Fibroblast of upper back skin (primary cell): Measurements from ENCODE around the gene HMMR.
"Not testable (repeated sequence)": the region's sequence is repeated elsewhere in the genome, so short reads cannot be mapped to it uniquely, and the experiment has no call there.

Experiments
- DNase-seq: peaks from one replicate; pipeline ENCODE4 v3.0.0-alpha.2; 2013

The HMMR gene

GRCh38 chr5:163506726-163507125, 46.3 kb downstream of the HMMR start:
- DNase-seq = peak; percentile 31

DNA sequence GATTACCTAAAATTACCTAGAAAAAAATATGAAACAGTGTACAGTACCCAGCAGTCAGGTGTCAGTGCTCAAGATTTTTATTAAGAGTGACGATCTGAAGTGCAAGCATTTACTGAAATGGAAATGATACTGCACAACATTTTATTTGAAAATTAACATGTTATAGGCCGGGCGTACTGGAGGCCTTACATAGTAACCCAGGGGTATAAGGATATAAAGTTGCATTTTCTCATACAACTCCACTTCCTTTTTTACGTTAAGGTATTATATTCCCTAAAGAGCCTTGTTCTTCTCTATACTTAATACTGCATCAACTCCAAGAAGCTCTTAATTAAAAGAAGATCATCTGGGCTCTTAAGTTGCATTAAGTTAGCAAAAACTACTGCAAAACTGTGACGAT, 48.3 kb downstream of the HMMR start:
- DNase-seq = no peak

DNA sequence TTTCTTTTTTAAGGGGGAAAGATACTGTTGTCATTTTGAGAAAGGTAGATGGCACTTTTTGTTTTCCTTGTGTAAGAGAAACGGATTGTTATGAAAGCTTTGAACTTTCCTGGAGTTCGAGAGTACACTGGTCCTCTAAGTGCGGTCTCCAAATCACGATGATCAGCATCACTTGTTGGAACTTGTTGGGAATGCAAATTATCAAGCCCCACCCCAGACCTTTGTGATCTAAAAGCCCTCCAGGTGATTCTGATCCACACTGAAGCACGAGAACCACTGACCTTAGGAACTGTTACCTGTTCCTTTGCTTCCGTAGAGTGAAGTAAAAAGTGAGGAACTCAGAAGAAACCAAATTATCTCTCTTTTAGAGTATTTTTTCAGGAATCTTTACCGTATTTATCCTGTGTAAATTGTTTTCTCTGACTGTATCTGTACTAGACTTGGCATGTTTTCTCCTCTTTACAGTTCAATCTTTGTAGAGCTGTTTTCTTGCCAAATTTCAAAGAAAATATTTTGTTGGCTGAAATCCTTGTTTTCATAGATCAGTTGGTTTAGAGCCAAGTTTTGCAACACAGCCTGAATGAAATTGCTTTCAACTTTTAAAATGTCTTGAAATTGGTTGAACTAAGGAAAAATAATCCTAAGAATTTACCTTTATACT, 49.0 kb downstream of the HMMR start:
- DNase-seq = peak; percentile 69

GRCh38 chr5:163512526-163512925, 52.1 kb downstream of the HMMR start:
- DNase-seq = no peak

DNA sequence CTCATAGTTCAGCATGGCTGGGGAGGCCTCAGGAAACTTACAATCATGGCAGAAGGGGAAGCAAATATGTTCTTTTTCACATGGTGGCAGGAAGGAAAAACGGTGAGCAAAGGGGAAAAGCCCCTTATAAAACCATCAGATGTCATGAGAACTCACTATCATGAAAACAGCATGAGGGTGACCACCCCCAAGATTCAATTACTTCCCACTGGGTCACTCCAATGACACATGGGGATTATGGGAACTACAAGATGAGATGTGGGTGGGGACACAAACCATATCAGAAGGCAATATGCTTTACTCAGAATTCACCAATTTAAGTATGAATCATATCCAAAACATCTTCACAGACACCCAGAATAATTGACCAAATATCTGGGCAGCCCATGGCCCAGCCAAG, 64.7 kb downstream of the HMMR start:
- DNase-seq = no peak

DNA sequence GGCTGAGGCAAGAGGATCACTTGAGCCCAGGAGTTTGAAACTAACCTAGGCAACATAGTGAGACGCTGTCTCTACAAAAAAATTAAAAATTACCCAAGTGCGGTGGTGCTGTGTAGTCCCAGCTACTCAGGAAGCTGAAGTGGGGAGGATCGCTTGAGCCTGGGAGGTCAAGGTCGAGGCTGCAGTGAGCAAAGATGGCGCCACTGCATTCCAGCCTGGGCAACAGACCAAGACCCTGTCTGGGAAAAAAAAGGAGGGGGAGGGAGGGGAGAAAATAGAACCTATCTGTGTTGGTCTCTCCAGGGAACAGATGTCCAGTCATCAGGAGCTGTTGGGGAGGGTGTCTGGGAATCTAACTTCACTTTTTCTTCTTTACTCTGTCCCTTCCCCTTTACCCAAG, 69.3 kb downstream of the HMMR start:
- DNase-seq = no peak

DNA sequence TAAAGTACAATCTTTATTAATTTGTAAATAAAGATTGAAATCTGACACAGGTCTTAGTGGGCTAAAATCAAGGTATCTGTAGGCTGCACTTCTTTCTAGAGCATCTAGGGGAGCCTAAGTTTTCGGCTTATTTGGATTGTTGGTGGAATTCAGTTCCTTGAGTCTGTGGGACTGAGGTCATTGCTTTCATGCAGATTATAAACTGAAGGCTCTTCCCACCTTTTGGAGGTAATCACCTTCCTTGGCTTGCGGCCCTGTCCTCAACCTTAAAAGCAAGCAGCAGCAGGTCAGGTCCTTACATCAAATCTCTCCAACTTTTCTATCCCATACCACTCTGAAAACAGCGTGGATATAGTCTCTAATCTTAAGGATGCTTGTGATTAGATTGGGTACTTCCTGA, 70.8 kb downstream of the HMMR start:
- no peak for DNase-seq

- DNase-seq = no peak
Measured at GRCh38 chr5:163532171-163533084, 72.0 kb downstream of the HMMR start.

- DNase-seq = no peak
Measured at GRCh38 chr5:163533223-163533622, 72.8 kb downstream of the HMMR start.

- no peak for DNase-seq
Measured at GRCh38 chr5:163534492-163535094, 74.2 kb downstream of the HMMR start.

- DNase-seq = no peak
Measured at GRCh38 chr5:163535290-163535689, 74.9 kb downstream of the HMMR start.

- not testable (repeated sequence) for DNase-seq
Measured at GRCh38 chr5:163536442-163536841, 76.0 kb downstream of the HMMR start.

DNA sequence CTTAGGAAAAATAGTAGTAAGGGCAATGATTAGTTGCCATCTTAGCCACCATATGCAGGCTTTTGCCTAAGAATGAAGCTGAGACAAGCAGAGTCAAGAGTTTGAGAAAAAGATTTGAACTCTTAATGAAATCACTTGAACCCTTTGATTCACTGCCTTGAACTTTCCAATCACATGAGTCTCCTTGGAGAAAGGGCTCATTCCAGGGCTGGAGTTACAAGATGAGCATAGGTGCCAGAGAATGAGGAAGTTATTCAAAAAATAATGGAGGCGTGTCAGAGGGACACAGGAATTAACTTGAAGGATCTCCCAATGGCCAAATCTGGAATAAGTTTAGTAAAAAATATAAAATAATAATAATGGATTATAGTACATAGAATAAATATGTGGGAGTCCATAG, 80.3 kb downstream of the HMMR start:
- no peak for DNase-seq
